OCI-LY7 (cell line): ENCODE measurements around the gene TMPRSS9. TPM values are rescaled to one million over a fixed set of nuclear protein-coding genes. Genes with fewer than 3 reads are reported as not detected.

Experiments used
- BruUV-seq: library from RNA; stranded (reverse); fragments of 400-500 nt; replicated peaks from 2 replicates; lab custom pipeline; 2021; lab: Mats Ljungman, UMichigan
- CTCF ChIA-PET: fragments of 300-600 bp; sonication (Branson Sonifier 250); formaldehyde crosslinking; loops from one replicate; lab custom pipeline; 2022; ENCODE audit warnings: antibody characterized with exemption; ENCODE audit not compliant: unreplicated experiment; lab: Charles Lee
- POLR2A ChIA-PET: fragments of 300-600 bp; sonication (Branson Sonifier 250); formaldehyde crosslinking; loops from one replicate; lab custom pipeline; 2022; ENCODE audit warnings: antibody characterized with exemption; lab: Charles Lee
- DNase-seq: peaks from one replicate; pipeline ENCODE4 v3.0.0-alpha.2; 2015; ENCODE audit warnings: low spot score
- H2AFZ ChIP-seq: fragments of 200-600 bp; sonication (generic), shearing (Covaris generic); 2 replicates; pipeline ENCODE4 v1.6.1; 2014; ENCODE audit warnings: mild to moderate bottlenecking, antibody characterized with exemption, low read length, moderate library complexity
- H3K27ac ChIP-seq: fragments of 200-600 bp; sonication (generic); 2 replicates; pipeline ENCODE4 v1.5.1; 2014; ENCODE audit warnings: mixed run types, low read depth, mild to moderate bottlenecking, moderate library complexity, low read length, inconsistent platforms; ENCODE audit not compliant: poor library complexity, severe bottlenecking
- H3K36me3 ChIP-seq: fragments of 200-600 bp; sonication (generic); 2 replicates; pipeline ENCODE4 v1.6.1; 2014; ENCODE audit warnings: mild to moderate bottlenecking, antibody characterized with exemption, low read length, moderate library complexity, mixed read lengths; ENCODE audit not compliant: insufficient read depth
- H3K4me1 ChIP-seq: fragments of 200-600 bp; sonication (generic); 2 replicates; pipeline ENCODE4 v1.5.1; 2014; ENCODE audit warnings: mild to moderate bottlenecking, low read length; ENCODE audit not compliant: insufficient read depth, poor library complexity, severe bottlenecking
- H3K4me2 ChIP-seq: fragments of 200-600 bp; sonication (generic); 2 replicates; pipeline ENCODE4 v1.6.1; 2014; ENCODE audit warnings: mild to moderate bottlenecking, low read length
- H3K4me3 ChIP-seq: fragments of 200-600 bp; sonication (generic); 2 replicates; pipeline ENCODE4 v1.5.1; 2014; ENCODE audit warnings: mild to moderate bottlenecking, low read depth, low read length; ENCODE audit not compliant: poor library complexity, severe bottlenecking
- H3K79me2 ChIP-seq: fragments of 200-600 bp; sonication (generic); 2 replicates; pipeline ENCODE4 v1.6.1; 2016; ENCODE audit warnings: low read depth, mild to moderate bottlenecking, low read length, moderate library complexity, mixed read lengths; ENCODE audit not compliant: insufficient read depth
- H3K9me2 ChIP-seq: fragments of 200-600 bp; sonication (generic); 2 replicates; pipeline ENCODE4 v1.6.1; 2016; ENCODE audit warnings: mild to moderate bottlenecking, low read length, mixed read lengths; ENCODE audit not compliant: insufficient read depth
- H3K9me3 ChIP-seq: fragments of 200-600 bp; sonication (generic); 2 replicates; pipeline ENCODE4 v1.6.1; 2014; ENCODE audit warnings: mild to moderate bottlenecking, mixed run types, low read length, mixed read lengths
- H4K20me1 ChIP-seq: fragments of 200-600 bp; sonication (generic); 2 replicates; pipeline ENCODE4 v1.6.1; 2014; ENCODE audit warnings: mild to moderate bottlenecking, antibody characterized with exemption, low read length, moderate library complexity, mixed read lengths; ENCODE audit not compliant: insufficient read depth
- CTCF ChIP-seq: fragments of 200-600 bp; sonication (generic); conservative IDR thresholded peaks from 2 replicates; pipeline ENCODE4 v1.5.1; 2014; ENCODE audit warnings: mild to moderate bottlenecking, antibody characterized with exemption, low read length, moderate library complexity, mixed read lengths
- EZH2phosphoT487 ChIP-seq: fragments of 200-600 bp; sonication (generic); IDR thresholded peaks from 2 replicates; pipeline ENCODE4 v1.6.1; 2018; ENCODE audit warnings: low read depth, borderline replicate concordance, mild to moderate bottlenecking, mixed run types, antibody characterized with exemption, low read length, moderate library complexity, mixed read lengths
- intact Hi-C: fragments of 100-400 bp; cut with micrococcal nuclease; formaldehyde crosslinking; loops from one replicate; pipeline ENCODE4 v1.10.0; 2022; ENCODE audit not compliant: unreplicated experiment
- total RNA-seq, 2 experiments: library from RNA; depleted of rRNA in 1 of 2; stranded (reverse); fragments of >200 nt in 1 of 2; shearing (Covaris generic) in 1 of 2; gene quantifications; 2 replicates each; pipeline ENCODE4 v1.2.3, GENCODE V29; 2014 to 2022

TMPRSS9 gene
- total RNA-seq, 2 experiments from 2014 or later = 0.44 TPM; not detected in 1

- POLR2A ChIA-PET = no interaction called here
- H3K36me3 ChIP-seq = peaks cover 26% of the 10 kb centered on the region
- H3K9me3 ChIP-seq = no peaks in the 10 kb centered on the region
- BruUV-seq = no TSS peak
- DNase-seq = no peak
- intact Hi-C loops = no loop called here
- H4K20me1 ChIP-seq = no peaks in the 10 kb centered on the region
- no peaks in the 10 kb centered on the region for H3K9me2 ChIP-seq
- H3K27ac ChIP-seq = no peak overlapping the region
- H2AFZ ChIP-seq = no peak overlapping the region
- no peaks in the 10 kb centered on the region for H3K4me1 ChIP-seq
- no peak overlapping the region for H3K4me3 ChIP-seq
- no peaks in the 10 kb centered on the region for H3K79me2 ChIP-seq
- H3K4me2 ChIP-seq = no peak overlapping the region
- CTCF ChIA-PET = no interaction called here
- TF ChIP-seq CTCF = no peak
- no peak for TF ChIP-seq EZH2phosphoT487
Observed at GRCh38 chr19:2355168-2356035, 4.7 kb upstream of the TMPRSS9 start.

- ChIA-PET POLR2A (no interaction called here), CTCF (no interaction called here)
- Histone ChIP-seq H3K79me2 (no peaks in the 10 kb centered on the region), H3K4me2 (no peak overlapping the region), H3K9me2 (no peaks in the 10 kb centered on the region), H4K20me1 (no peaks in the 10 kb centered on the region), H3K9me3 (no peaks in the 10 kb centered on the region), H2AFZ (no peak overlapping the region), H3K36me3 (peaks cover 22% of the 10 kb centered on the region), H3K4me3 (no peak overlapping the region), H3K27ac (no peak overlapping the region), H3K4me1 (no peaks in the 10 kb centered on the region)
- no TSS peak for BruUV-seq
- no peak for DNase-seq
- intact Hi-C loops = no loop called here
- TF ChIP-seq EZH2phosphoT487 = no peak
- no peak for TF ChIP-seq CTCF
Observed at GRCh38 chr19:2356036-2356646, 3.9 kb upstream of the TMPRSS9 start.
